AG08395 (cell line): ENCODE measurements around the gene SPRY2.
"Not testable (repeated sequence)": the region's sequence is repeated elsewhere in the genome, so short reads cannot be mapped to it uniquely, and the experiment has no call there.

Experiments used
- DNase-seq: peaks from one replicate; pipeline ENCODE4 v3.0.0; 2012; ENCODE audit warnings: mixed read lengths, low spot score

SPRY2 gene, protein sequence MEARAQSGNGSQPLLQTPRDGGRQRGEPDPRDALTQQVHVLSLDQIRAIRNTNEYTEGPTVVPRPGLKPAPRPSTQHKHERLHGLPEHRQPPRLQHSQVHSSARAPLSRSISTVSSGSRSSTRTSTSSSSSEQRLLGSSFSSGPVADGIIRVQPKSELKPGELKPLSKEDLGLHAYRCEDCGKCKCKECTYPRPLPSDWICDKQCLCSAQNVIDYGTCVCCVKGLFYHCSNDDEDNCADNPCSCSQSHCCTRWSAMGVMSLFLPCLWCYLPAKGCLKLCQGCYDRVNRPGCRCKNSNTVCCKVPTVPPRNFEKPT

GRCh38 chr13:80341101-80341755 lies at the start of gene SPRY2:
TSS of gene SPRY2 (minus strand) at chr13:80341126. CDS start at chr13:80337705, 3,421 bp downstream.
- DNase-seq, result peak; percentile 92

DNA sequence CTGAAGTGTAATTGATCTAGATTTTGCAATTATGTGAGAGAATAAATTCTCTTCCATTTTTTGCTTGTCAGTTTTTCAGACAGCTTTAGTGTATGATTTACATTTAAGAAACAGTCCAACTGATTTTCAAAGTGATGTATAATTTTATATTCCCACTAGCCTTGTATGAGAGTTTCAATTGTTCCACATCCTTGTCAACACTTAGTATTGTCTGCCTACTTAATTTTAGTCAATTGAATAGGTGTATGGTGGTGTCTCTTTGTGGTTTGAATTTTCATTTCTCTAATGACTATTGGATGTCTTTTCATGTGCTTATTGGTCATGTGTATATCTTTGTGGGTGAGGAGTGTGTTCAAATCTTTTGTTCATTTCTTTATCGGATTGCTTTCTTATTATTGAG lies 49.4 kb upstream of the SPRY2 start:
- no peak for DNase-seq

DNA sequence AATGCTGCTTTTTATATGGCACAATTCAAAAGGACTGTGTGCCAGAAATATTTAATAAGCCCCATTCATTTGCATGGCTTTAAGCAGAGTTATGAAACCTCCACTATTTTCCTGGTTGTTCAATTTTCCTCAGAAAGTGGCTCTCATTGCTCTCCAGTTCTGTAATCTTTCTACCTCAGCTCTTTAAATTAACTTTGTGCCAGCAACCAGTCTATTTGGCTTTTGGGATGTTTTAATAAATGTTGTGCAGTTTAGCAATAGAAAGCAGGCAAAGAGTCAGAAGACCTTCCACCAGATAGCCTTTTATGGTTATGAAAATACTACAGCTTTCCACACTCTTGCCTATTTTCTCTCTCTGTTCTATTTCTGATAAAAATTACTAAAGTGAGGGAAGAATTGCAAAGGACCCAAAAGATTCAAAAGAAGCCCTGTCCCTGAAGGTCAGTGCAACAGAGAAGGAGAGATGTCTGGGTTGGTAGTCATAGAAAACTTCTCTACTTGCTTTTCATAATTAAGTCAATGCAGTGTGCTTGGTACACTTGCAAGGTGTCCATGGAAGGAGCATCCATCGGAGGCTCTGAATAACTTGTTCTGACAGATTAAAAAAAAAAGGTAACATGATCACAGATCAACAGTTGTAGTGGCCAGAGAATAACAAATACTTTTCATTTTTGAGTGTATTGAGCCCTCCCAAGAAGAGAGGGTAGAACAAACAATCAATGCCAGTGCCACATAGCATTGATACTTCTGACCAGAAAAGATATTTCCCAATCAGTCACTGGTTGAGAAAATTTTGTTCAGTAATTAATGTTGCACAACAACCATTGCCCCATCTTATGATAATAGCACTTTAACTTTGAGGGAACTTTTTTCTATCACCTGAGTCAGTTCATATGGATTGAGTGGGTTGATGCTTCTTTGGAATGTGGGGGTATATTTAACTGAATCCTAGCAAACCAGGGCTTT lies 48.4 kb upstream of the SPRY2 start:
- no peak for DNase-seq

GRCh38 chr13:80388506-80388905 lies 47.6 kb upstream of the SPRY2 start:
- no peak for DNase-seq

DNA sequence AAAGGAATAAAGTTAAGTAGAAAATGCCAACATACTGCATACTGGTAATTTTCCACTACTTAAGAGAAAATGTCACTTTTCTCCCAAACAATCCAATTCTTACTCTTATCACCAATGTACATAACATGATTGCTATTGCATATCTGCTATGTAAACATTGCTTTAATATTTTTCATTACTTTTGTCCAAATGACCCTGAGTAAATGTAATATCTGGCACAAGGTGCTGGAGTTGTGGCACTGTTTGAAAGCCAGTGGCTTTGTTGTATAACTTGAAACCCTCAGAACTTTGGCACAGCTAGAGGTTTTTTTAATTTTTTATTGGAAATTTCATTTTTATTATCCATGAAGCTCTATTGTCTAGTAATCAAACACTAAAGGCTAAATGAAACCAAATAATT lies 45.7 kb upstream of the SPRY2 start:
- no peak for DNase-seq

DNA sequence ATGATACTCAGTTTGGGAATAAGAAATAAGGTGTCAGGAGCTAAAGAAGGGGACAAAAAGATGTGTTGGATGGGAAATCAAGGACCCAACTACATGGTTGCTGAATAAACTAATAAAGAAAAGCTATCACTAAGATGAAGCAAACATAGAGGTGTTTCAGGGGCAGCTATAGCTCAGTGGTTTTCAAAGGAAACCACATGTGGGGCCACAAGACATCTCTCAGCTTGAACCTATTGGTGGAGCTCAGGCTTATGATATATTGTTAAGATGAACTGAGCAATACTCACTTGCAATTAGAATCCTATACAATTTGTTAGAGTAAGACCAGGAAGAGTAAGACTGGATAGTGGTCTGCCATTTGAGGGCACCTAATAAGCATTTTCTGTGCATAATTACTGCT lies 45.1 kb upstream of the SPRY2 start:
- no peak for DNase-seq

- DNase-seq, result no peak
Measured at GRCh38 chr13:80382576-80382975, 41.6 kb upstream of the SPRY2 start.

DNA sequence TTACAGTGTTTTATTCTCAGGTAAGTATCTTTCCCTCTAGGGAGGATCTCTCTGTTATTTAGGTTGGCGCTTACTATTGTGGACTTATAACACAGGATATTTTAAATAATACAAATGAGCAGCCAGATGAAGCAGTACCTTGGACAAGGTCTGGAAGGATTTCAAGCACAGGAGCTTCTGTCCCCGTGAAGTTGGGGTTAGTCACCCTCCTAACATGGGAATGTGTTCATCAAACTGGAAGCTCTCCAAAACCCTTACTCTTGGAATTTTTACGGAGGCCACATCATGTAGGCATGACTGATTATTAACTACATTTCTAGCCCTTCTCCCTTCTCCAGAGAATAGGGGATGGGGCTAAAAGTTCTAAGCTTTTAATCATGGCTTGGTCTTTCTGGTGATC lies 38.3 kb upstream of the SPRY2 start:
- DNase-seq, result peak; percentile 50

DNA sequence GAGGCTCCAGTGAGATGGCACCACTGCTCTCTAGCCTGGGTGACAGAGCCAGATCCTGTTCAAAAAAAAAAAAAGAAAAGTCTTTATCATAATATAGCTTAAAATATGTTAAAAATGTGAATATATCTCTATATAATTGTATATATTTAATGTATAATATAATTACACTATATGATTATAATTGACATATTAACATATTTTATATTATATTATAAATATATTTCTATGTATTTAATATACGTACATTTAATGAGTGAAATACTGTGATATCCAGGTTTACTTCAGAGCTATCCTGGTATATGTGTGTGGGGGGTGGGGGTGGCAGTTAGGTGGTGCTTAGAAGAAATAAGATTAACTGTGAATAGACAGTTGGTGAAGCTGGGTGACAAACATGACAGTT lies 35.6 kb upstream of the SPRY2 start:
- DNase-seq, result no peak

DNA sequence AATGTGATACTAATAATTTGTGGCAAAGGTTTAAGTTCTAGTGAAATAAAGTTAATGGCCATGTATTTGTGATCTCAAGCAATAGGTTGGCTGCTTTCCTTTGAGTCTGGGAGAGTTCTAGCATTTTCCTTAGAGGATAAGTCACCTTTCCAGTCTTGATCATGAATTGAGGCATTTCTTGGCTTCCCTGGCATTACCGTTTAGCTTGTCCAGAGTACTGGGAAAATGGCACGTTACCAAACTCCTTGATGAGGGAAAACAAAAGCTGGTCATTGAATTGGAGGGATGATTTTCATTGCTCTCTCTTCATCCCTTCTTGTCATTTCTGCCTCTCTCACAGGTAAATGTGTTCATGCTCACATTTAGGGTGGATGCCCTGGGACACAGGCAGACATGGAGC lies 34.0 kb upstream of the SPRY2 start:
- DNase-seq, result no peak

DNA sequence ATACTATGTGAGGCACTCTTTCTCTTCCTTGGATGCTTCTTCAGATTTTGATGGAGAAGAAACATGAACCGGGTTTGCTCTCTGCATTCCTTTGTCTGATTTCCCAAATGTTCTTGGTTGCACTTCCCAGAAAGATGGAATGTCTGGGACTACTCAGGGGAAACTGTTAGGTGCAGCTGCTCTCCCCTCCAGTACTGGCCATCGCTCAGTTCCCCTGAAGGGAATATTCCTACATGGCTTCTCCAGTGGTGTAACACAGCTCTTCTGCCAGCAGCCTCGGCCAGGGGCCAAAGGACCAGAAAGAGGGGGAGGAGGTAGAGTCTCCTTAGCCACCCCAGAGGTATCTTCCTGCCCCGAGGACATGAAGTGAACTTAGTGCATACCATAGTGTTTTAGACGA lies 33.5 kb upstream of the SPRY2 start:
- DNase-seq, result no peak

GRCh38 chr13:80371840-80372509 lies 31.0 kb upstream of the SPRY2 start:
- no peak for DNase-seq

GRCh38 chr13:80367473-80367872 lies 26.5 kb upstream of the SPRY2 start:
- no peak for DNase-seq

DNA sequence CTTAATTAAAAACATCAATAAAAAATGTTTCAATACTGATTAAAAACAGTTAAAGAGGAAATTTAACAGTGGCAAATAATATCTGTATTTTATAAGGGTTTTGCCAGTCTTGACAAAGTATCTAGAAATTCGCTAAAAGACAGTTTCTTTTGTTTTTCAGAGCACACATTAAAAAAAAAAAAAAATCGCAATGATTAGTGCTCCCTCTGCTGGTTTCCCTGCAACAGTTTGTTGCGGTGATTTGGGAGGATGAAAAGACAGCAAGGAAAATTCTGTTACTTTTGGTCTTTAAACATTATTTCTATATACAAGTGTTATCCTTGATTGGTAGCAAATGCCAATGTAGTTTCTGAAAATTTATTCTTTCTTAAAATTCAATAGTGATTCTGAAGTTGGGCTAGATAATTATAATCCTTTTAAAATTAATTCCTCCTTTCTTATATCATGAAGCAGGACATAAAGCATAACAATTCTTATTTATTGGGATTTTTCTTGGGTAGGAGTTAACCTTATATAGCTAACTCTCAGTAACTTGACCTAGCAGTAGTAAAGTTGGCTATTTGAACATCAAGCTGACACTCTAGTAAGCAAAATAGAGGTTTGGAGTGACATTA lies 23.1 kb upstream of the SPRY2 start:
- DNase-seq, result peak; percentile 50

GRCh38 chr13:80362481-80362880 lies 21.6 kb upstream of the SPRY2 start:
- no peak for DNase-seq

DNA sequence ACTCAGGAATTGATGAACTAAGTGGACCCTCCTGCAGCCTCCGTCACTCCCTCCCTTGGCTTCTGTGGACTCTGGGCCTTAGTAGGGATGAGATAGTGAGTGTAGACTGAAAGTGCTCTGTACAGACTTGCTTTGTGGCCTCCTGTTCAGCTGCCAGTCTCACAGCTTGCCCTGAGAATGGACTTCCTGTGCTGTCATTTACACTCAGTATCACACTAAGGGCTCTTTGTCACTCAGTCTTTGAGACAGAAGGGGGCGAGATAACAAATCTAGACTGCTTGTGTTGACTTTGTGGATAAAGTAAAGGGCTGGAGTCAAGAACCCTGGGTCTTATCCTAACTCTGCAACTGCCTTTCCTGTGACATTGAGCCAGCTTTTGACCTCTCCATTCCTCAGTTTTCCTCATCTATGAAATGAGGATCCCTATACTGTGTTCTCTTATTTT lies 21.0 kb upstream of the SPRY2 start:
- no peak for DNase-seq

DNA sequence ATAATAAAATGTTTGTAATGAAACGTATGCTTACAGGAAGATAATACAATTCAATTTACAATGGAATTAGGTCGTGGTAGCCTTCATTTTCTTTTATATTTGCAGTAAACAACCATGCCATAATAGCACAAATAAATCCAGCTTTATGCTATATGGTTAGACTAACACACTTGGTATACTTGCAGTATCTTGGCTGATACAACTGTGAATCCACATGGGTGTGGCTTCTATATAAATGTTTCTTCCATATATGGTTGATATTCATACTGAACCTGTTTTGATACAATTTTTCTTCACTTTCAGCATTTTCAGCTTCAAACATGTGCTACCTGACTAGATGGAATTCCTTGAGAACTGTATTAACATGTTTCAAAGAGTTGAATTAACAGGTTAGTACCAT lies 20.4 kb upstream of the SPRY2 start:
- DNase-seq, result no peak

DNA sequence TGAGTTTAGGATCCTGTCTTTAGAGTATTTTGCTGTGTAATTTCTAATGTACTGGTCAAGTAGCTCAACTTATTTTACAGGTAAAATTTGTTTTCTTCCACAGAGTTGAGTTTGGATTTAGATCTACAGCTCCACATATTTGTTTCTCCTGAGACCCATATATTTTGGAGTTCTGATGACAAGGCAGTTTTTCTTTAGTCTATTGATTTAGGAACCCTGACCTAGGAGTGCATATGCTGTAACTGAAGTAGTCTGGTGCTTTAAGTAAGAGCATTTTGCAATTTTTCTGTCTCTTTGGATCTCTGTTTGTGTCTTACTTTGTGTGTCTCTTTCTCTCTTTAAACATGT lies 19.5 kb upstream of the SPRY2 start:
- no peak for DNase-seq

DNA sequence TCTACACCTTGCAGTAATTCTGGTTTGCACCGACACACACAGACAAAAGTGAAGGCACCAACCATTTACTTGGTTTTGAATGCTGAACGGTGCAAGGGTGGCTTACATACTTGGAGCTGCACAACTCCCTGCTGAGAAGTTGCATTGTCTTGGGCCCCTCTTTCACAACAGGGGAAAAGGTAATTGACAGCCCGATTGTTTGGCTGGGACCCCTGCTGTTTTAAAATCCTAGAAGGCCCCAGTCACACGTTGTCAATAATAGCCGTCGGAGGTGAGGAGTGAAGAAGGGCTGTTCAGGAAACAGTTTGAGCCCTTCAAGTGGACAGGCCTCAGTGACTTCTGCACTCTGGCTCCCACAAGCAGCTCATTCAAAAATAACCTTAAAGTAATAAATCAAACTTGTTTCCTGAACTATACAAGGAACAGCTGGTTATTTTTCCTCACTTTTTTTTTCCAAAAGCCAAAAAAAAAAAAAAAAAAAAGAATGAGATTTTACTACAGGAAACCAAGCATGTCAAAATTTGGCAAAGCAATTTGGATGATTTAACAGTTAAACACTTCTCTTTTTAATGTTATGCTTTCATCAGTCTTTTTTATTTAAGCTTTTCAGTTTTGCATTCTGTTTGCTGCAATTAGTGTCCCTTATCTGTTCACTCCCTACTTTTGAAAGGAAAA lies 19.0 kb upstream of the SPRY2 start:
- no peak for DNase-seq

DNA sequence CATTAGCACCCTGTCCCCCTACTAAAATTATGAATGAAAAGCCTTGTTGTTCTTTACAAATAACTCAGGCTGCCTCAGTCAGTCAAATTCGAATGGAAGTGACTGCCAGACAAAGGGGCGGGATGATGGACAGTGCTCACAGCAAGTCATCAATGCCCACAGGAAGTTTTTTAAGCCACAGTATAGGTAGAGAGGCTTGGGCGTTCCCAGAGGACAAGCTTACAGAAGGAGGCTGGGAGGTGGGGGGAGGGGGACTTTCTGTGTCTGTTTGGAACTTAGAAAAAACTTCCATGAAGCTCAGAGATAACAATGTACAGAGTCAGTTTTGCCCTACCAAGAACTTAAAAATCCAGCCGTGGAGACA lies 18.5 kb upstream of the SPRY2 start:
- no peak for DNase-seq

DNA sequence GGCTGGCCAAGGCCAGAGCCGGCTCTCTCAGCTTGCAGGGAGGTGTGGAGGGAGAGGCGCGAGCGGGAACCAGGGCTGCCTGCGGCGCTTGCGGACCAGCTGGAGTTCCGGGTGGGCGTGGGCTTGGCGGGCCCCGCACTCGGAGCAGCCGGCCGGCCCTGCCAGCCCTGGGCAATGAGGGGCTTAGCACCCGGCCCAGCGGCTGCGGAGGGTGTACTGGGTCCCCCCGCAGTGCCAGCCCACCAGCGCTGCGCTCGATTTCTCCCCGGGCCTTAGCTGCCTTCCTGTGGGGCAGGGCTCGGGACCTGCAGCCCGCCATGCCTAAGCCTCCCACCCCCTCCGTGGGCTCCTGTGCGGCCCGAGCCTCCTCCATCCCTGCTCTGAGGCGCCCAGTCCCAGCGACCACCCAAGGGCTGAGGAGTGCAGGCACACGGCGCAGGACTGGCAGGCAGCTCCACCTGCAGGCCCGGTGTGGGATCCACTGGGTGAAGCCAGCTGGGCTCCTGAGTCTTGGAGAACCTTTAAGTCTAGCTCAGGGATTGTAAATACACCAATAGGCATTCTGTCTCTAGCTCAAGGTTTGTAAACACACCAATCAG lies 14.7 kb upstream of the SPRY2 start:
- not testable (repeated sequence) for DNase-seq
